Measurements from ENCODE around the gene IGSF3.

Gene IGSF3

DNA sequence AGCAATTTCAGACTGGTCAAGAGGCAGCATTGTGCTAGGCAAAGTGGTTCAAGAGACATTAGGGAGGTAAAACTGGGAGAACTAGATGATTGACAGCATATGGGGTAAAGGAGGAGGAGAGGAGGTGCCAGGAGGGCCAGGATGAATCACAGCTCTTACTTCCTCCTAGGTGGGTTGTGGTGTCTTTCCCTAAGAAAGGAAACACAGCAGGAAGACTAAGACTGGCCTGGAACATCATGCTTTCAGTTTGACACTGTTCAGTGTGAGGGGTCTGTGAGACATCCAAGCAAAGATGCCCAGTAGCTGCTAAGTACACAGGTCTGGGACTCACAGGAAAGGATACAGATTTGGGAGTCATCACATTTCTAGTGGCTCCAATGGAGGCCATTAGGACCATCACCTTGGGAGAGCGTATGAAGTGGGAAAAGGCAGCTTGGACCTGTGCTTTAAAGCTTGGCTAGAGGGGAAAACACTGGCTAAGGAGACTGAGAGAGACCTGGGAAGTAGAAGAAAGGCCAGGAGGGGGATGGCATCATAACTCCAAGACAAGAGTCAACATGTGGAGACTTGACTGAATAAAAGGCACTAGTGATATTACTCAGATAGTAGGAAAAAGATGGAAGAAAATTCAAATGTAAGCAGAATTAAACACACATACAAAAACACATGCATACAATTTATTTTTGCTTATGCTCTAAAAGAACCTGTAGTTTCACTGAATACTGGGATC is 114.0 kb downstream of the IGSF3 start:
- no peak for DNase-seq

DNA sequence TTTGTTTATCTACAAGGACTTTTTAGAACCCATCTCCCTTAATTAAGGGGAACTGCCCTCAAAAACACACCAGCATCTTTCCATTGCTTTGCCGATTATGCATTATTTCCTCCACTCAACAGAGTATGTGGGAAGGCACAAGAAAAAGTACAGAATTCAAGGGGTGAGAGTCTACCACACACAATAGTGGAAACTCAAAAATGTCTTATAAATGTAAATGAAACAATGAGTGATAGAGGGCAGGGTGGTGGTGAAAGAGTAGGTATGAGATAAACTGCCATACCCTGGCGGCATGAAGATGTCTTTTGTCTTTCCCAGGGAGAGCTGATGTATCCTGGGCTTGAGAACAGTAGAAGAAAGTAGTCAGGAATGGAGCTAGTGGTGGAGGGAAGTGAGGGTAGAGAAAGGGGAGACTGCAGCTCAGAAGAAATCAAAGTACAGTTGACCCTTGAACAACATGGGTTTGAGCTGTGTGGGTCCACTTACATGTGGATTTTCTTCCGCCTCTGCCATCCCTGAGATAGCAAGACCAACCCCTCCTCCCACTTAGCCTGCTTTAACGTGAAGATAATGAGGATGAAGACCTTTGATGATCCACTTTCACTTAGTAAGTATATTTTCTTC is 121.1 kb downstream of the IGSF3 start:
- DNase-seq = no peak

DNA sequence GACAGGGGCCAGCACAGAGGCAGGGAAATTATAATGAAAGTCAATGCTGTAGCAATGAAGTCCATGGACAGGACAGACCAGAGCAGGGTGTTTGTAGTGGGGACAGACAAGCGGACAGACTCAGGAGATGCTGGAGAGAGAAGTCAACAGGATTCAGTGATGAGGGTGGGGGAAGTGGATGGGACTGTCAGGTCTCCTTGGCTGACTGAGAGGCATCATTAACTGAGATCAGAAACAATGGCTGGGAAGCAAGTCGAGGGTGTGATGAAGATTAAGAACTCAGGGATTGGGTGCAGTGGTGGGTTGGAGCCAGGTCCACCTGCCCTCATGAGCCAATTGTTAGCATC is 122.2 kb downstream of the IGSF3 start:
- DNase-seq = no peak

DNA sequence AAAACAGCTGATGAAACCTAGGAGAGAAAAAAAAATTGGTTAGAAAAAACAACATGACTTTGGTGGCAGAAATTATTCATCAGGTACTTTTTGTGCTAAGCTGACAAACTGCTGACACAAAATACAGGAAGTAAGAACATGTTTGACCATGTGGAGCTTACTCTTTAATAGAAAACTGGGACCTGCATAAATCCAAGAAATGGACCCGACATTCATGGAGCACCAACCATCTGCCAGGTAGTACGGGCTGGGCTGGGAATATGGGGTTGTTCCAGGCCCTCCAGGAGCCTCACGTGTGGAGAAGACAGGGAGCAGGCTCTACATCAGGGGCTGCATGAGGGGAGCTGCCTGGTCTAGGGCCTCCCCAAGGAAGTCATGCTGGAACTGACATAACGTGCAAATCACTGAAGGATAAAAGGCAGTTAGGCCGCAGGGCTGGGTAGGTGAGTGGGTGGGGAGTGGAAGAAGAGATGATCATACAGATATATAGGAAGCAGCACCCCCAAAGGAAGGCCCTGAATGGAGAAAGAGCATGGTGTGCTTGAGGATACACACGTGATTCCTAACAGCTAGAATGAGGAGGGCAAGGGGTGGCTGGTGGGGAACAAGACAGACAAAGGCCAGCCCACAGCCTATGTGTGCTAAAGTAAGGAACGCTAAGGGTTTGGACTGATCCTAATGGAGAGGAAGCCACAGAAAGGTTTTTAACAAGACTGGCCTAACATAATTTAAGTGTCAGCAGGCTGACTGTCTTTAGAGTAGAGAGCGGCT is 122.8 kb downstream of the IGSF3 start:
- no peak for DNase-seq

DNA sequence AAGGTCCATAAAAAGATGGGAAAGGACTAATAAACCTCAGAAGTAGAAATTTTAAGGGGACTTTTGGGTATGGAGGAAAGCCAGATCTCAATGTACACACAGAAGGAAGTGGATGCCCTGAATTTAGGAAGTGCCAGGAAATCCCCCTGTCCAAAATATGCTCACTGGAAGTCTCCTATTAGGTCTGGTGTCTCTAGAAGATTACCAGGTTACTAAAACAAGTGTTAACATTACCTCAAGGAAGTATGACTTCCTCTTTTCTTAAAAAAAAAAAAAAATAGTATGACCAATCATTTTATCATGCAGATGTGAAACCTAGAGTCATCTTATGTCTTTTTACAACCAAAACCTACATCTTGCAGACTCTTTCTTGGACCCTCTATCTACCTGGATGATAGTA is 127.4 kb downstream of the IGSF3 start:
- no peak for DNase-seq

DNA sequence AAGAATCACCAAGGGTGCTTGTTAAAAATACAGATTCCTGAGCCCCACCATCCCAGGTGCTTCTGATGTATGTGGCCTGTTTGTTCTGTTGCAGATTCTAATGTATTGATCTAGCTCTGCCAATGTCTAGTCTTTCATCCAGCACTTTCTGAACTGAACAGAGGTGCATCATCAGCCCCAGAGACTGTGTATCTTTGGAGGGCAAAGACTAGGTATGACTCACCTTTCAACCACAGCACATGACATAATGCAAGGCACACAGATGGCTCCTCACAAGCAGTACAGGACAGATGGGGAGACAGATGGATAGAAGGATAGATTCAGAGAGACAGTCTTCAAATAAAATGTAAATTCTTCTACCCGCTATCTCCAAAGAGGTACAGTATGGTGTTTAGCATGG is 129.0 kb downstream of the IGSF3 start:
- DNase-seq = no peak

DNA sequence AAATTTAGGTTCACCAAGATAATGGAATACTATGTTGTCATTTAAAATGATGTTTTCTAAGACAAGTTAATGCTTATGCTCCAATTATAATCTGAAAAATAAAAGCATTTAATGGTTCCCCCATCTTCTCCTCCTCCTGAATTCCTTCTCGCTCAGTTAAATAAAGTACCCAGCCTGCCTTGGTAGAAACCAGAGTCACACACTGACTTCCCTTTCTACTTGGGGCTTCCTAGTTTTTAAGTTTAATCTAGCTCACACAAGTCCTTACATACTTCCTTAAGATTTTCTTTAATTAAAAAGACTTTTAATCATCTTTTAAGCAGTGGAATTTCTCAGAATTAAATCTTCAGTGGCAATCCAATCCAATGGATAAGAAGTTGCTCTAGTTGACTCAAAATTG is 129.6 kb downstream of the IGSF3 start:
- no peak for DNase-seq

DNA sequence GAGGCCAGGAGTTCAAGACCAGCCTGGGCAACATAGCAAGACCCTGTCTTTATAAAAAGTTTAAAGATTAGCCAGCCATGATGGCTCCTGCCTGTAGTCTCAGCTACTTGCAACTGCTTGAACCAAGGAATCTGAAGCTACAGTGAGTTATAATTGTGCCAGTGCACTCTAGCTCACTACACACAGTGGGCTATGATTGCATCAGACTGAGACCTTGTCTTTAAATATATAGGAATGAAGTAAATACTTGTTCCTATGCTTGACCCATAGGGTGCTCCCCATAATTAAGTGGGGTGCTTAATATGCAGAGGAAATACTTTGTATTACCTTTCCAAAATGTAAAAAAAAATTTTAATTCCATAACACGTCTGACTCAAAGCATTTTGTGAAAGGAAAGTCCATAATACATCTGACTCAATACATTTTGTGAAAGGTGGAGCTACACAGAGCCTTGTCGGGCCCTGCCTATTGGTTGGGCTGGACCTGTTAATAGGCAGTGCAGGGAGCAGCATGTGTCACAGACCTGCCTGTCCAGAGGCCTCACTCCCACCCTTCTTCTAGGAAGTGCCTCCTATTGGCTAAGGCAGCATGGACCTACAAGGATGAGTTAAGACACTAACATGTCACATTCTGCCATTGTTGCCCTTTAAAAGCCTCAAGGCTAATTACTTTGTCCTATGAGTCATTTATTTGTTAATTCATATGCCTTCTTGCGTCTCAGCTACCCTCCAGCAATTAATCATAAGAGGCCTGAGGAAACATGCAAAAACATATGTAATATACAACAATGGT is 130.3 kb downstream of the IGSF3 start:
- no peak for DNase-seq

DNA sequence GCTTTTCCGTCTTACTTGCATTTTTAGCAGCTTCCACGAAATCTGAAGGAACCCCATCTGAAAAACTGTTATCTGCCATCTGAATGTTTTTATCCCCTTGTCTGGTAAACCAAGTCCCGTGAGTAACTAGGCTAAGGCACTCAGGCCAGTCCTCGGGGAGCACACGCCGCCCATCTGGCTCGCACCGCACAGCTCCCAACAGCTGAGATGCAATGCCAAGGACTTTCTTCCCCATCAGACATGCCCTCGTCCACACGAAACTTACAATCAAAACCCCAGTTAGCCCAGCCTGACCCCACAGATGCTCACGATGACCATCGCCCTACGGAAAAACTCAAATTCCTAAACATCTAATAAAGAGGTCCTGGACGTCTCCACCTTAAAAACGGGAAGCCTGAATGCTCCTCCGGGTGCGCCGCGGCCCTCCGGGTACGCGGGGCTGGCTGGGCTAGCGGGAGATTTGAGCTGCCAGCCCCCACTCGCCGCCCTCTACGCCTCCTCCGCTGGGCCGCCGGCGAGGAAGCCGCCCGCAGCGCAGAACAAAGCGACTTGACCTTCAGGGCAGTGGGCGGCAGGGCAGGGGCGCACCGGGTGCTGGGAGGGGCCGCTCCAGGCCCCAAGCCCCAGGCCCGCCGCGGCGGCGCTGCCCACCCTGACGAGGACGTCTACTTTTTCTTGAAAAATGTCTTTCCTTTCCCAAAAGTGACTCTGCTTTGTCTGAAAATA is 133.4 kb downstream of the IGSF3 start:
- no peak for DNase-seq

DNA sequence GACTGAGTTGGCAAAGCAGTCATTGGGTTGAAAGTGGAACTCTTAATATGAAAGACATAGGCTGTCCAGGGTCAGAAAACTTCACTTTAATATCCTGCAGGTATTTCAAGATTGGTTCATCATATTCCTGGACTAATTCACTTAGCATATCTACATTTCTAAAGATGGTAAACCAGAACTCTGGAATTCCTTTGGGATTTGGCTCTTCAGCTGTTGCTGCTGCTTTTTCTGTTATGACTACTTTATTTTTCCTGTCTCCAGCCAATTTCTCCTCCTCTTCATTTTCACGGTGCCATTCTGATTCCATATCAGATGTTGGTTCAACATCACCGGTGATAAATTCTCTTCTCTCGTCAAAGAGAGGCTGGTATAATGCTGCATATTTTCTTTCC is 134.1 kb downstream of the IGSF3 start:
- DNase-seq = no peak

DNA sequence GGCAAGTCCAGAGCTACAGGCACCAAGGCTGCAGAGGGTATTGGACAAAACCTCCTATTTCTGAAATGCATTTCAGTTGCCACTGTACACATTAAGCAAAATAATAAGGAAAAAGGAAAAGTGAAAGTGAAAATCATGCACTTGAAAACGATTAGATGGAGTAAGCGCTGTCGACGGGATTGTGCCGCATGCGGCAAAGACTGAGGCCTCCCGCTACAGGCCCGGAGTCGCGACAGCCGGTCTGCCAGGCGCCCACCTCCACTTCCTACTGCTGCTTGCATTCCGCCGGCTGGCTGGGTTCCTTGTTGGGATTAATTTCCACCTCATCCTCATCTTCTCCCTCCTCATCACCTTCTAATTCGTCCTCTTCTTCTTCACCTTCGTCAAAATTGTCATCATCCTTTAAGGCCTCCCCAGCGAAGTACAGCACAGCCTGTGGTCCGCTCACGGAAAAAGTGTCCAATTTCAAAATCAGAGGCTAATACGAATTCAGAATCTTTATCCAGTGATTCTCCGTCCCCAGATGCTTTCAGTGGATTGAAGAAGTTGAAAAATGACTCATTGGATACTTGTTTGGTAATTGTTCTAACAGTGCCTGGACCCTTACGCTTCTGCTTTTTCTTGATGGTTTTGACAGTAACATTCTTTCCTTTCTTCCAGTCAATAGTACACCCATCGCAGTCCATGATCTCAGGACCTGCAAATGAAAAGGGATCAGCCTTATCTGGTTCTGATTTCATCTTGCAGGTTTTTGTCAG is 134.7 kb downstream of the IGSF3 start:
- no peak for DNase-seq

DNA sequence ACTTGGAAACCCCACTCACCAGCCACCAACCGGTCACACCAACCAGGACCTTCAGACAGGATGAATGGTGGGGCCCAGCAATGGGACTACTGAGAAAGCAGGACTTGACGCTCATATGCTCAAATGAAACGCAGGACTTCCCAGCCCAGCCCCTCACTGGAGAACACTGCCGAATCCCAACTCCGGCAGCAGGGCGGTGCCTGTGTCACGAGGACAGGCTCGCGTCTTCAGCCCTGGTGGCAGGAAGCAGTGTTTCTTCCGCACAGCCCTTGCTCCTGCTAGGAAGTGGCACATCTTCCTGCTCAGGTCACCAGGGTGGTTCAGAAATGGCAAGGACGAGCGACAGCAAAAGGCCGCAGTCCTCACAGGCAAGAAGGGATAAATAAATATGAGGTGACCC is 135.6 kb downstream of the IGSF3 start:
- DNase-seq = no peak

DNA sequence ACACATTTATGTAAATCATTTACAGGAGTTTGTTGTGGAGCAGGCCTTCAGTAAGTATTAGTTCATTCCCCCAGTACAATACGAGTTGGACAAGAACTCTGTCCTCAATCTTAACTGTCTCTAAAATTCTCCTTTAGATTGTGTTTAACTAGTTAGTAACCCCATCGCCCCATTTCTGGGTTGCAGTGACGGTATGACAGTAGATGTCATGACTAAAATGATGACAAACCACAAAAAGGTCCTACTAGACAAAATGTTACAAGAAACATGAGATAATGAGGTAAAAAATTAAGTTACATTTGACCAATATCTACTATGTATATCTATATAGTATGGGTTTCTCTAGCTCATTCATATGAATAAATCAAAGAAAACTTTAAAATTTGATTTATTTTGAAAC is 137.9 kb downstream of the IGSF3 start:
- DNase-seq = no peak

DNA sequence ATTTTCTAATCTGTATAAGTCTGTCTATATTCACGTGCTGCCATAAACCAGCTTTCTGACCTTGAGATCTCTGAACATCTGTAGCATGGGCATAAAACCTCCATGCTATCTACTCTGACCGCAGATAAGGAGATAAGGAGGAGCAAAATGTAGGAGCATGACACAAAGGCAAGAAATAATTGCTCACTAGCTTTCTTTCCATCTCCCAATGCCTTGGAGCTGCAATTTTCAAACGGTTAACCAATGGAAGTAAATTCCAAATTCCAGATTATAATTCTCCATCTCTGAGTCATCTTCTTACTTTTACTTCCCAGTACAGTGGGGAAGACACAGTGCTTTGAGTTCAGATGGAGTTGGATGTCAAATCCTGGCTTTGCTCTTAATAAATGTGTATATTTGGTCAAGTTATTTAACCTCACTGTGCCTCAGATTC is 138.3 kb downstream of the IGSF3 start:
- DNase-seq = no peak

DNA sequence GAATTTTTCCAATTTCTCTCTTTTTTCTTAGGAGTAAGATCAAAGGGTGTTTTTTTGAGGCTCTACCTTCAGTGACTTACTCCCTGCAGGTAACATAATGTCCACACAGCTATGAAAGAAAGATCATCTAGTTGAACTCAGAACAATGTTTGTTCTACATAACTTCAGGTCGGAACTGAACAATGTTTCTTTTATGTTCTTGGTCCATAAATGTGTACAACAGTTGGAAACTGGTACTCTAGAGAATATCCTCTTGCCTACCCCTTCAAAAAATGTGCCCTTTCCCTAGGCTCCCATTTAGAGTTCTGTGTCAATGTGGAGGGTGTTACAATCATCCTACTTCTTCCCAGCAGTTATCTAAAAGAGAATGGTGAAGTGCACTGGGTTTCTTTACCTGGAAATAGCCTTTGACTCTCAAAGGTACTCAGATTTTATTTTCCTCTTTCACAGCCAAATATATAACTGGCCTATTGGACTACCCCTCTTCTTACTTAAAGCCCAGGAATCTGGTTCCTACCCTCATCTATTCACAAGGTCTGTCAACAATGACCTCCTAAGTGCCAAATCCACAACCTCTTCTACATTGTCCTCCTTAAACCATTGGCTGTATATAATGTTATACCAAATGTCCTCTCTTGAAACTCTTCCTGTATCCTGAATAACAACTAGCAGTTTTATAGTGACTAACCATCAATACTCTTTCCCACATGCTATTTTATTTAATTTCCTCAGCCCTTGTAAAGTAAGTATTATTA is 139.0 kb downstream of the IGSF3 start:
- no peak for DNase-seq

DNA sequence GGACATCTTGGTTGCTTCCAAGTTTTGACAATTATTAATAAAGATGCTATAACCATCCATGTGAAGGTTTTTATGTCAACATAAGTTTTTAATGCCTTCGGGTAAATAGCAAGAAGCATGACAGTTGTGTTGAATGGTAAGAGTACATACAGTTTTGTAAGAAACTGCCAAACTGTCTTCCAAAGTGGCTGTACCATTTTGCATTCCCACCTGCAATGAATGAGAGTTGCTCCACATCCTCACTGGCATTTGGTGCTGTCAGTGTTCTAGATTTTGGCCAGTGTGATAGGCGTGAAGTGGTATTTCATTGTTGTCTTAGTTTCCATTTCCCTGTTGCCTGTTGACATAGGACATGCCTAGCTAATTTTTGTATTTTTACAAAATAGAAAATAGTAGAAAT is 142.1 kb downstream of the IGSF3 start:
- no peak for DNase-seq
